ENCODE results near the gene PDK2.
A peak's percentile ranks its signal among the peaks of the same experiment; 100 is the strongest.

PDK2 gene

GRCh38 chr17:50114849-50115357 is 19.8 kb downstream of the PDK2 start:
- no peak overlapping the region for H3K4me3 ChIP-seq (ENCODE audit: low read depth, low read length)

- H3K4me3 ChIP-seq (ENCODE audit: low read depth, low read length) = no peak overlapping the region
These were observed 20.6 kb downstream of the PDK2 start for GRCh38 chr17:50115756-50116155.

- peak overlapping the region; percentile 0 for H3K4me3 ChIP-seq (ENCODE audit: low read depth, low read length)
These were observed 22.3 kb downstream of the PDK2 start for GRCh38 chr17:50117202-50118051.

- H3K4me3 ChIP-seq (ENCODE audit: low read depth, low read length) = no peak overlapping the region
These were observed 23.1 kb downstream of the PDK2 start for GRCh38 chr17:50118076-50118827.

DNA sequence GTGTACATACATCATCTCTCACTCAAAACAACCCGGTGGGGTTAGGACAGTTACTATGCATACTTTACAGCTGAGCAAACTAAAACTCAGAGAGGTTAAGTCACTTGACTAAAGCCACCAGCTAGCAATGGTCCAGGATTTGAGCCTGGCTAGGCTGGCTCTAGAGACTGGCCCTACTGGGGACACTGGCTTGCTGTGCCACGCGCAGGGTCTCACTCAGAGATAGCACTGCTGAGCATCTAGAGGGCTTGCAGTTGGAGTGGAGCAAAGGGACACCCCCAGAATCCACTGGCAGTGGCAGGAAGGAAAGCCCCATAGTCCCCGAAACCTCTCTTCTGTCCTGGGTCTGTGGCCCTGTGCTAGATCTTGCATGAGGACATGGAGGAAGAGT is 23.7 kb downstream of the PDK2 start:
- H3K4me3 ChIP-seq (ENCODE audit: low read depth, low read length) = no peak overlapping the region

DNA sequence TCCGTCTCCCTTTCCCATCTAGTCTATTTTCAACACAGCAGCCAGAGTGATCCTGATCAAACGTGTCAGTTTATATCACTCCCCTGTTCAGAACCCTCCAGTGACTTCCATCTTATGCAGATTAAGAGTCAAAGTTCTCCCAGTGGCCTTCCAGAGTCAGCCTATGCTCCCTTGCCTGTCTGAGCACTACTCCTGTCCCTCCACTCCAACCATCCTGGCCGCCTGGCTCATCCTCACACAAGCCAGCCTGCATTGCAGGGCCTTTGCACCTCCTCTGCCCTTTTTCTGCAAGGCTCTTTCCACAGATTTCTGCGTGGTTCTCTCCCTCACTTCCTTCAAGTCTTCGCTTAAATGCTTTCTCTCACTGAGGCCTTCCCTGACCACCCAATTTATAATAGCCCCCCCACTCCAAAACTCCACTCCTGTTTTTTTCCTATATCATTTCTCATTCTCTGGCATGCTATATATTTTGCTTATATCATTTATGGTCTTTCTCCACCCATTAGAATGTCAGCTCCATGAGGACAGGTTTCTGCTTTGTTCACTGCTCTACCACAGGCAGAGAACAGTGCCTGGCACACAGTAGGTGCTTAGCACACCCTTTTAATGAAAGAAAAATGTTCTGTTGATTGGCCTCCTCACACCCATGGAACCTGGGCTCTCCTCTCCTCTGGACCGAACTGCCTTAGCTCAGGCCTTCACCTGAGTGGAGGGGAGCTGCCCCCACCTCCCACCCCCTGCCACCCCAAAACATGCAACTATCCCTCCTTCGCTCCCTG is 25.5 kb downstream of the PDK2 start:
- no peak overlapping the region for H3K4me3 ChIP-seq (ENCODE audit: low read depth, low read length)

GRCh38 chr17:50122945-50123344 is 27.8 kb downstream of the PDK2 start:
- no peak overlapping the region for H3K4me3 ChIP-seq (ENCODE audit: low read depth, low read length)

DNA sequence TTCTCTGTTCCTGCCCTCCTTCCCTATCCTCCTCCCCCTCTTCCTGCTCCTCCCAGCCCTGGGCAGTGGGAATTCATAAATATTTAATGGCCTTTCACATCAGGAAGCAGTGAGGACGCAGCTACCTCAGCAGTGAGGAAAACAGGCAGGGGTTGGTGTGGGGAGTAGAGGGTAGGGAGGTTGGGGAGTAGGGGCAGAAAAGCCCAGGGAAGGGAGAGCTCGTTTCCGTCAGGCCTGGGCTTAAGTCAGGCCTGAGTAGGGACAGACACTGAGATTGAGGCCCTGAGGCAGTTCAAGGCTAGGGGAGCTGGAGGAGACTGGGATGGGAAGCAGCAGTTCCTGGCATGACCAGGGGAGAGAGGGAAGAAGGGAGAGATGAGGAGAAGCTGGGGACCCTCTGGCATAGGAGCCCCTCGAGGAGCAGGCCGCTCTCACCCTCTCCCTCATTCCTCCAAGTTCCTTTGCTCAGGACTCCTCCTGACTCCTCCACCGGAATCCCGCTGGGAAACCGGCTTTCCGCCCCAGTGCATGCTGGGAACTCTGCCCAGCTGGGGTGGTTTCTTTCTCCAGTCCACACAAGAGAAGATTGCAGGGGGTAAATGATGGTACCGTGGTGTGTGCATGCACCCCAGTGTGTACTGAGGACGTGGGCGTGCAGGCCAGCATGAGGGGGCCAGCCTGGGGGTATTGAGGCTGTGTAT is 28.6 kb downstream of the PDK2 start:
- no peak overlapping the region for H3K4me3 ChIP-seq (ENCODE audit: low read depth, low read length)

DNA sequence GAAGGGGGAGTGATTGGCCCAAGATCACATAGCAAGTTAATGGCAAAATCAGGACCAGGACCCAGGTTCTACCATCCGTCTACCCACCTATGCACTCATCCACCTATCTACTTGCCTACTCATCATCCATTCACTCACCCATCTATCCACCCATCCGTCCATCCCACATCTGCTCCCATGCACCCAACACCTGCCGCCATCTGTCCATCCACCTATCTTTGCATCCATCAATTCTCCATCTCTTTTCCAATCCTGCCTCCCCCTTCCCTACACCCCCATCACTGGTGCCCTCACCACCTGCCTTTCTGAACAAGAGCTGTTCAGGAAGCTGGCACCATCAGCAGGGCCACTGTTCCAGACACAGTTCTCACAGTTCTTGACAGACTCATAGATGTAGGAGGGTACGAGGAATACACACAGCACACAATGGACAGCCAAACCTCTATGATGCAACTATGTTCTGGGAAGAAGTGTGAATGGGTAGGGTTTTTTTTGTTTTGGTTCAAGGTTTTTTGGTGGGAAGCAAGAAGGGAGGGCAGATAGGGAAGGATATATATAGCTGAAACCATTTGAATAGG is 30.4 kb downstream of the PDK2 start:
- H3K4me3 ChIP-seq (ENCODE audit: low read depth, low read length) = no peak overlapping the region

GRCh38 chr17:50127697-50128361 is 32.7 kb downstream of the PDK2 start:
- no peak overlapping the region for H3K4me3 ChIP-seq (ENCODE audit: low read depth, low read length)

GRCh38 chr17:50128441-50129352 is 33.5 kb downstream of the PDK2 start:
- H3K4me3 ChIP-seq (ENCODE audit: low read depth, low read length) = peak overlapping the region; percentile 52

- H3K4me3 ChIP-seq (ENCODE audit: low read depth, low read length) = peak overlapping the region; percentile 51
These were observed 34.2 kb downstream of the PDK2 start for GRCh38 chr17:50129353-50129727.

- peak within 1 kb of the TSS; percentile 65 for H3K4me3 ChIP-seq (ENCODE audit: low read depth, low read length)
These were observed 34.8 kb downstream of the PDK2 start, which contains the start of gene SAMD14 for GRCh38 chr17:50129728-50130558. Gene SAMD14 (minus strand): TSS chr17:50130160. CDS start chr17:50124959, 5,201 bp downstream.

DNA sequence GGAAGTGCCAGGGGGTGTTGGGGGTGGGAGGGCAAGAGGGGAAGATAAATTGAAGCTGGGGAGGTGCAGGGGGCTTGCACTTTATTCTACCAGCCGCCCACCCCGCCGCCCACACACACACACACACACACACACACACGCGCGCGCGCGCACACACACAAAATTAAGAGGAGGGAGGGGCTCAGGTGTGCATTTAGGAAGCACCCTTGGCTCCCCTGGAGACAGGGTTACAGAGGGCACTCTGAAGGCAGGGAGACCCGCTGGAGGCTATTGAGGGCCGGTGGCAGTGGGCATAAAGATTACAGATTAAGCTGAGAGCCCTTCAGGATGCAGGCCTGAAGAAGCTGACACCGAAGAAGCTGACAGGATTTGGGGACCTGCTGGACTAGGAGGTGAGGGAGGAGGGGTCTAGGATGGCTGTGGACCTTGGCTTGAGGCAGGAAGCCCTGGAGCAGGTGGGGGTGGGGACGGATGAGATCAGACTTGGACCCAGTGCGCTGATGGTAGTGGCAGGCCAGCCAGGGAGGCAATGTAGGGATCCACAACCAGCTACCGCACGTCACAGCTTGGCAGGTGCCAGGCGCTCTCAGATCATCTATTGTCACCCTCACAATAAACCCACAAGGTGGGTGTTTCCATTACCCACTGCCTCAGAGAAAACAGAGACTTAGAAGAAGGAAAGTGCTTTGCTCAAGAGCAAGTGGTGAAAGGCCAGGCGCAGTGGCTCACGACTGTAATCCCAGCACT is 35.6 kb downstream of the PDK2 start:
- H3K4me3 ChIP-seq (ENCODE audit: low read depth, low read length) = peak overlapping the region; percentile 24

DNA sequence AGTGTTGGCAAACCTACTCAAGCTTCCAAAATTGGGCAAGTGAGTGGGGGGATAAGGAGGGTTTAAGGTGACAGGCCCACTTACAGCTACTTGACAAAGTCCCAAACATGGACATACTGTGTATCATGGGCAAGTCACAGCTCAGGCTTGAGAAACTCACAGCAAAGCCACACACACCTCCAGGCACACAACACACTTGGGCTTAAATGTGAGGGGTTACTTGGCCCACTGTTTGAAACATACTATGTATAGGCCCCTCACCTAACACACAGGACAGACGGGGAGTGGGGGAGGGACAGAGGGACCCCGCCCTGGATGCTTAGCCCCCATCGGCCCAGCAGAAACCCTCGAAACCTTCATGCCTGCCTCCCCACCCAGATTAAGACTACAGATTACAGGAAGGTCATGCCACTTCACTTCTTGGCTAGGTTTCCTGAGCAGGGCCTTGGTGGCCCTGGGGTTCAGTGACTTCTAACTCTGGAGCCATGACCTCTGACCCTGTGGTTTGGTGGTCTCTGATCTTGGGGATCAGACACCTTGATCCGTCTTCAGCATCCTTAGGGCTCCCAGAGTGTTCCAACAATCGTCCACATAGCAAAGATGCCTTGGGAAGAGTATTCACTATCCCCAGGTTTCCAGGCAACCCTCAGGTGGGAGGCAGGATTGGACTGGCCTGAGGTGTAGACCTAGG is 37.1 kb downstream of the PDK2 start:
- no peak overlapping the region for H3K4me3 ChIP-seq (ENCODE audit: low read depth, low read length)

GRCh38 chr17:50133028-50133768 is 38.0 kb downstream of the PDK2 start:
- H3K4me3 ChIP-seq (ENCODE audit: low read depth, low read length) = no peak overlapping the region
